SK-N-SH treated with all-trans-retinoic acid at 6 μM for 48 hours (cell line): ENCODE results near the gene ASB7.

ENCODE experiments used
- ATAC-seq: fragments of 200-7000 bp; cut with Tn5 transposase; 3 replicates; pipeline ENCODE4 v1.9.1; 2020; ENCODE audit warnings: mild to moderate bottlenecking, moderate library complexity
- ARNTL ChIP-seq: fragments of 450-650 bp; formaldehyde crosslinking; IDR thresholded peaks from 2 replicates; pipeline ENCODE4 v1.5.0; 2020; ENCODE audit warnings: low read depth, mild to moderate bottlenecking, moderate library complexity, borderline replicate concordance
- BACH2 ChIP-seq: fragments of 250-450 bp; sonication (Bioruptor Pico); IDR thresholded peaks from 2 replicates; pipeline ENCODE4 v1.9.0; 2021; ENCODE audit warnings: mild to moderate bottlenecking, borderline replicate concordance
- CSDC2 ChIP-seq: fragments of 250-450 bp; sonication (Bioruptor Pico); IDR thresholded peaks from 2 replicates; pipeline ENCODE4 v1.5.0; 2020; ENCODE audit warnings: mild to moderate bottlenecking, moderate library complexity
- GLIS3 ChIP-seq: fragments of 250-450 bp; sonication (Bioruptor Pico); IDR thresholded peaks from 2 replicates; pipeline ENCODE4 v1.5.0; 2020; ENCODE audit warnings: mild to moderate bottlenecking, moderate library complexity
- ISL1 ChIP-seq: fragments of 250-450 bp; sonication (Bioruptor Pico); IDR thresholded peaks from 2 replicates; pipeline ENCODE4 v2.1.2; 2022; ENCODE audit warnings: mild to moderate bottlenecking, moderate library complexity
- PPARA ChIP-seq: fragments of 250-450 bp; sonication (Bioruptor Pico); IDR thresholded peaks from 2 replicates; pipeline ENCODE4 v1.5.0; 2020; ENCODE audit warnings: mild to moderate bottlenecking, borderline replicate concordance
- RARB ChIP-seq: fragments of 250-450 bp; sonication (Bioruptor Pico); IDR thresholded peaks from 2 replicates; pipeline ENCODE4 v1.8.0; 2021; ENCODE audit warnings: mild to moderate bottlenecking, moderate library complexity
- SNAI2 ChIP-seq: fragments of 250-450 bp; sonication (Bioruptor Pico); IDR thresholded peaks from 2 replicates; pipeline ENCODE4 v1.5.0; 2020; ENCODE audit warnings: mild to moderate bottlenecking, moderate library complexity
- TCF4 ChIP-seq: fragments of 250-450 bp; sonication (Bioruptor Pico); IDR thresholded peaks from 2 replicates; pipeline ENCODE4 v1.8.0; 2021; ENCODE audit warnings: mild to moderate bottlenecking, moderate library complexity, borderline replicate concordance
- ZC3H10 ChIP-seq: fragments of 250-450 bp; sonication (Bioruptor Pico); IDR thresholded peaks from 2 replicates; pipeline ENCODE4 v1.5.1; 2021; ENCODE audit warnings: mild to moderate bottlenecking, moderate library complexity
- ZFP3 ChIP-seq: fragments of 250-450 bp; sonication (Bioruptor Pico); IDR thresholded peaks from 2 replicates; pipeline ENCODE4 v1.5.0; 2020; ENCODE audit warnings: mild to moderate bottlenecking, moderate library complexity
- ZNF565 ChIP-seq: fragments of 450-650 bp; formaldehyde crosslinking; conservative IDR thresholded peaks from 2 replicates; pipeline ENCODE4 v1.5.0; 2020; ENCODE audit warnings: low read depth, mild to moderate bottlenecking, moderate library complexity
- ZNF70 ChIP-seq: fragments of 450-650 bp; formaldehyde crosslinking; IDR thresholded peaks from 2 replicates; pipeline ENCODE4 v1.5.0; 2020; ENCODE audit warnings: mild to moderate bottlenecking, moderate library complexity
- ZNF8 ChIP-seq: fragments of 450-650 bp; formaldehyde crosslinking; IDR thresholded peaks from 2 replicates; pipeline ENCODE4 v1.5.0; 2020; ENCODE audit warnings: mild to moderate bottlenecking, moderate library complexity
- TF ChIP-seq, protein P1 (sequence below): fragments of 250-450 bp; sonication (Bioruptor Pico); IDR thresholded peaks from 2 replicates; pipeline ENCODE4 v1.8.0; 2021; ENCODE audit warnings: low read depth, mild to moderate bottlenecking, moderate library complexity, borderline replicate concordance
- TF ChIP-seq, protein P2 (sequence below): fragments of 250-450 bp; sonication (Bioruptor Pico); IDR thresholded peaks from 2 replicates; pipeline ENCODE4 v1.8.0; 2020; ENCODE audit warnings: mild to moderate bottlenecking, moderate library complexity, borderline replicate concordance
- TF ChIP-seq, protein P3 (sequence below): fragments of 250-450 bp; sonication (Bioruptor Pico); IDR thresholded peaks from 2 replicates; pipeline ENCODE4 v1.5.1; 2021; ENCODE audit warnings: mild to moderate bottlenecking, moderate library complexity
- TF ChIP-seq, protein P4 (sequence below): fragments of 250-450 bp; sonication (Bioruptor Pico); IDR thresholded peaks from 2 replicates; pipeline ENCODE4 v1.5.1; 2020; ENCODE audit warnings: low read depth, mild to moderate bottlenecking, moderate library complexity
- TF ChIP-seq, protein P5 (sequence below): fragments of 250-450 bp; sonication (Bioruptor Pico); IDR thresholded peaks from 2 replicates; pipeline ENCODE4 v1.5.0; 2020; ENCODE audit warnings: mild to moderate bottlenecking, moderate library complexity

ASB7 gene

DNA sequence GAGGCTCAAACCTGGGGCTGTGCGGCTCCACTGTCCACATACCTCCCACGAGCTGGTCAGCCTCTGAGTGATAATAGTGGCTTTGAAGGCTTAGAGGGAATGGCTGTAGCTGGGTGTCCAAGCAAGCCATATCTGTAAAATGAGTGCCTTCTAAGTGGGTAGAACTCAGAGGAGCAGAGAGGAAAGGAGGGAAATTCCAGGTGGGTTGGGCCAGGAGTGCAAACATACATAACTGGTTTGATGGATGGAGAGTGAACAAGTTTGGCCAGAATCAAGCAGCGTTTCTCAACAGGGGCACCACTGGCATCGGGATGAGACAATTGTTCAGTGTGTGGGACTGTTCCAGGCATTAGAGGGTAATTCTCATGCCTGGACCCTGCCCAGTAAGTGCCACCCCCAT lies 91.1 kb downstream of the ASB7 start (continued):
- TF ChIP-seq, protein P1, sequence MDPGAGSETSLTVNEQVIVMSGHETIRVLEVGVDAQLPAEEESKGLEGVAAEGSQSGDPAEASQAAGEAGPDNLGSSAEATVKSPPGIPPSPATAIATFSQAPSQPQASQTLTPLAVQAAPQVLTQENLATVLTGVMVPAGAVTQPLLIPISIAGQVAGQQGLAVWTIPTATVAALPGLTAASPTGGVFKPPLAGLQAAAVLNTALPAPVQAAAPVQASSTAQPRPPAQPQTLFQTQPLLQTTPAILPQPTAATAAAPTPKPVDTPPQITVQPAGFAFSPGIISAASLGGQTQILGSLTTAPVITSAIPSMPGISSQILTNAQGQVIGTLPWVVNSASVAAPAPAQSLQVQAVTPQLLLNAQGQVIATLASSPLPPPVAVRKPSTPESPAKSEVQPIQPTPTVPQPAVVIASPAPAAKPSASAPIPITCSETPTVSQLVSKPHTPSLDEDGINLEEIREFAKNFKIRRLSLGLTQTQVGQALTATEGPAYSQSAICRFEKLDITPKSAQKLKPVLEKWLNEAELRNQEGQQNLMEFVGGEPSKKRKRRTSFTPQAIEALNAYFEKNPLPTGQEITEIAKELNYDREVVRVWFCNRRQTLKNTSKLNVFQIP (CRISPR knock-in tag): no peak
- TF ChIP-seq GLIS3 (CRISPR knock-in tag) (no peak), ZFP3 (no peak), BACH2 (CRISPR knock-in tag) (no peak), TCF4 (CRISPR knock-in tag) (no peak), CSDC2 (CRISPR knock-in tag) (no peak), ZNF8 (no peak), RARB (no peak), ZNF70 (CRISPR knock-in tag) (no peak)
- TF ChIP-seq, protein P2, sequence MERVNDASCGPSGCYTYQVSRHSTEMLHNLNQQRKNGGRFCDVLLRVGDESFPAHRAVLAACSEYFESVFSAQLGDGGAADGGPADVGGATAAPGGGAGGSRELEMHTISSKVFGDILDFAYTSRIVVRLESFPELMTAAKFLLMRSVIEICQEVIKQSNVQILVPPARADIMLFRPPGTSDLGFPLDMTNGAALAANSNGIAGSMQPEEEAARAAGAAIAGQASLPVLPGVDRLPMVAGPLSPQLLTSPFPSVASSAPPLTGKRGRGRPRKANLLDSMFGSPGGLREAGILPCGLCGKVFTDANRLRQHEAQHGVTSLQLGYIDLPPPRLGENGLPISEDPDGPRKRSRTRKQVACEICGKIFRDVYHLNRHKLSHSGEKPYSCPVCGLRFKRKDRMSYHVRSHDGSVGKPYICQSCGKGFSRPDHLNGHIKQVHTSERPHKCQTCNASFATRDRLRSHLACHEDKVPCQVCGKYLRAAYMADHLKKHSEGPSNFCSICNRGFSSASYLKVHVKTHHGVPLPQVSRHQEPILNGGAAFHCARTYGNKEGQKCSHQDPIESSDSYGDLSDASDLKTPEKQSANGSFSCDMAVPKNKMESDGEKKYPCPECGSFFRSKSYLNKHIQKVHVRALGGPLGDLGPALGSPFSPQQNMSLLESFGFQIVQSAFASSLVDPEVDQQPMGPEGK (CRISPR knock-in tag): no peak

DNA sequence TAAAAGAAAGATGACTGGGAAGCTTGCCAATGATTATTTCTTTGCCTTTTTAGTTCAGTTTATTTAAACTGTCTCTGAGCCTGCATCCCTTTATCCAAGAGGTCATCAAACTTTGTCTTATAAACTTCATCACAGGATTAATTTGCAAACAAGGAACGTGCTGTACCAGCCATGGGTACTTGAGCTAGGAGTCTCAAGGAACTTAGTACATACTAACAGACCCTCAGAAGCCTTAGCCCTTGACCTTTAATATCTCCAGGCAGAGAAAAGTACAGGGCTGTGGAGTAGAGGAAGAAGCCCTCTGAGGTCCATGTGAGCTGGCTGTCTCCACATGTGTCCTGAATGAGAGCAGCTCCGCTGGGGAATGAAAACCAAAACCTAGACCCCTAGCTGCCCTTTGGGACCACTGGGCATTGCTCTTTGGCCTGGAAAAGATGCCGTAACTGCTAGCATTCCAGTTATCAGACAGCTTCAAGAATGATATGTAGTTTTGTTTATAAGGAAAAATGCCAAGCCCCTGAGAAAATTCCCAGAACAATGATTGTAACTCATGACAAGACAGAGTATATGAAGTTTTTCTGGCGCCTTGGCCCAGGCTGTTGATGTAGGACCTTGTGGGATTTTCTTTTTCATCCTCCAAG lies 92.1 kb downstream of the ASB7 start:
- no peak for ATAC-seq
- TF ChIP-seq, protein P2 (CRISPR knock-in tag): no peak
- TF ChIP-seq RARB: no peak
- no peak for TF ChIP-seq ISL1
- no peak for TF ChIP-seq SNAI2 (CRISPR knock-in tag)
- TF ChIP-seq, protein P3, sequence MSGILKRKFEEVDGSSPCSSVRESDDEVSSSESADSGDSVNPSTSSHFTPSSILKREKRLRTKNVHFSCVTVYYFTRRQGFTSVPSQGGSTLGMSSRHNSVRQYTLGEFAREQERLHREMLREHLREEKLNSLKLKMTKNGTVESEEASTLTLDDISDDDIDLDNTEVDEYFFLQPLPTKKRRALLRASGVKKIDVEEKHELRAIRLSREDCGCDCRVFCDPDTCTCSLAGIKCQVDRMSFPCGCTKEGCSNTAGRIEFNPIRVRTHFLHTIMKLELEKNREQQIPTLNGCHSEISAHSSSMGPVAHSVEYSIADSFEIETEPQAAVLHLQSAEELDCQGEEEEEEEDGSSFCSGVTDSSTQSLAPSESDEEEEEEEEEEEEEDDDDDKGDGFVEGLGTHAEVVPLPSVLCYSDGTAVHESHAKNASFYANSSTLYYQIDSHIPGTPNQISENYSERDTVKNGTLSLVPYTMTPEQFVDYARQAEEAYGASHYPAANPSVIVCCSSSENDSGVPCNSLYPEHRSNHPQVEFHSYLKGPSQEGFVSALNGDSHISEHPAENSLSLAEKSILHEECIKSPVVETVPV (CRISPR knock-in tag): no peak
- TF ChIP-seq ZC3H10: no peak
- no peak for TF ChIP-seq GLIS3 (CRISPR knock-in tag)

DNA sequence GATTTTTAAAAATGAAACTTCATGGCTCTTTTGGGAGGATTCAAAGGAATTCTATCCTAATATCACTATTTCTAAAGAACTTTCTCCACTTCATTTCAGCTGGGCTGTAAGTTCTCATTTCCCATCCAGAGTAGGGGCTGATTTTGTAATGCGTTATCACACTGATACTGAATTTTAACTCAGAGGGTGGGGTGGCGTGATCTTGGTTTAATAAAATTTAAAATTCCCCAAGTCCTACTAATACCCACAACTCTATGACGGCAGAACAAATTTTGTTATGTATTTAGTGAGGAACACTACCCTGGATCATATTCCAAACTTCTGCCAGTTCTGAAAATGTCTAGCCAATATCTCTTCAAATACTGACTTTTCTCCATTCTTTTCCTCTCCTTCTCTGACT lies 92.7 kb downstream of the ASB7 start:
- no peak for ATAC-seq
- TF ChIP-seq GLIS3 (CRISPR knock-in tag): no peak
- TF ChIP-seq ZNF565: no peak

DNA sequence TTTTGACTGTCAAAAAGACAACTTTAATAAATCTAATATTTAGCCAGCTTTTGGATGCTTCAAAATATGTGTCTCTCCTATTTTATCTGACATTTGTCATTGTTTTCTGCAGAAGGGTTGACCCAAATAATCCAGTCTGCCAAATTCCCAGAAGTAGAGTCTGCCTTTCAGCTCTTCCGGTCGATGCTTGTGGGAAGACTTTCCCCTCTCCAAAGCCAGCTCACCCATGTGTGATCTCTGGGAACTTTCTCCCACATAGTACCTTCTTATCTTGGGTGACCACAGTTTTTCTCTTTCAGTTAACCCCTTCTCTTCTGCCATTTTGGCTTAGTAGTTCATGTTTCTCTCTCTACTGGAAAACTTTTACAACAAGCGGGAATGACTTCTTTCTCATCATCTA lies 94.1 kb downstream of the ASB7 start:
- no peak for ATAC-seq
- TF ChIP-seq SNAI2 (CRISPR knock-in tag) (no peak), ARNTL (CRISPR knock-in tag) (no peak), BACH2 (CRISPR knock-in tag) (no peak), ISL1 (no peak), ZC3H10 (no peak), PPARA (CRISPR knock-in tag) (no peak)
- TF ChIP-seq, protein P4, sequence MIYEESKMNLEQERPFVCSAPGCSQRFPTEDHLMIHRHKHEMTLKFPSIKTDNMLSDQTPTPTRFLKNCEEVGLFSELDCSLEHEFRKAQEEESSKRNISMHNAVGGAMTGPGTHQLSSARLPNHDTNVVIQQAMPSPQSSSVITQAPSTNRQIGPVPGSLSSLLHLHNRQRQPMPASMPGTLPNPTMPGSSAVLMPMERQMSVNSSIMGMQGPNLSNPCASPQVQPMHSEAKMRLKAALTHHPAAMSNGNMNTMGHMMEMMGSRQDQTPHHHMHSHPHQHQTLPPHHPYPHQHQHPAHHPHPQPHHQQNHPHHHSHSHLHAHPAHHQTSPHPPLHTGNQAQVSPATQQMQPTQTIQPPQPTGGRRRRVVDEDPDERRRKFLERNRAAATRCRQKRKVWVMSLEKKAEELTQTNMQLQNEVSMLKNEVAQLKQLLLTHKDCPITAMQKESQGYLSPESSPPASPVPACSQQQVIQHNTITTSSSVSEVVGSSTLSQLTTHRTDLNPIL (CRISPR knock-in tag): no peak
- TF ChIP-seq, protein P5, sequence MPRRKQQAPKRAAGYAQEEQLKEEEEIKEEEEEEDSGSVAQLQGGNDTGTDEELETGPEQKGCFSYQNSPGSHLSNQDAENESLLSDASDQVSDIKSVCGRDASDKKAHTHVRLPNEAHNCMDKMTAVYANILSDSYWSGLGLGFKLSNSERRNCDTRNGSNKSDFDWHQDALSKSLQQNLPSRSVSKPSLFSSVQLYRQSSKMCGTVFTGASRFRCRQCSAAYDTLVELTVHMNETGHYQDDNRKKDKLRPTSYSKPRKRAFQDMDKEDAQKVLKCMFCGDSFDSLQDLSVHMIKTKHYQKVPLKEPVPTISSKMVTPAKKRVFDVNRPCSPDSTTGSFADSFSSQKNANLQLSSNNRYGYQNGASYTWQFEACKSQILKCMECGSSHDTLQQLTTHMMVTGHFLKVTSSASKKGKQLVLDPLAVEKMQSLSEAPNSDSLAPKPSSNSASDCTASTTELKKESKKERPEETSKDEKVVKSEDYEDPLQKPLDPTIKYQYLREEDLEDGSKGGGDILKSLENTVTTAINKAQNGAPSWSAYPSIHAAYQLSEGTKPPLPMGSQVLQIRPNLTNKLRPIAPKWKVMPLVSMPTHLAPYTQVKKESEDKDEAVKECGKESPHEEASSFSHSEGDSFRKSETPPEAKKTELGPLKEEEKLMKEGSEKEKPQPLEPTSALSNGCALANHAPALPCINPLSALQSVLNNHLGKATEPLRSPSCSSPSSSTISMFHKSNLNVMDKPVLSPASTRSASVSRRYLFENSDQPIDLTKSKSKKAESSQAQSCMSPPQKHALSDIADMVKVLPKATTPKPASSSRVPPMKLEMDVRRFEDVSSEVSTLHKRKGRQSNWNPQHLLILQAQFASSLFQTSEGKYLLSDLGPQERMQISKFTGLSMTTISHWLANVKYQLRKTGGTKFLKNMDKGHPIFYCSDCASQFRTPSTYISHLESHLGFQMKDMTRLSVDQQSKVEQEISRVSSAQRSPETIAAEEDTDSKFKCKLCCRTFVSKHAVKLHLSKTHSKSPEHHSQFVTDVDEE: no peak
- TF ChIP-seq, protein P1 (CRISPR knock-in tag): no peak
